HEK293T (cell line): ENCODE data around the gene IFT52.

ENCODE experiments used
- CTCF ChIA-PET: fragments of 350-600 bp; formaldehyde crosslinking; extraction: SDS; loops from one replicate; lab custom pipeline; 2021; ENCODE audit warnings: antibody characterized with exemption, inconsistent platforms; lab: Yijun Ruan, JAX
- POLR2A ChIA-PET: fragments of 350-600 bp; formaldehyde crosslinking; extraction: SDS; loops from one replicate; lab custom pipeline; 2020; ENCODE audit warnings: antibody characterized with exemption, inconsistent platforms; lab: Yijun Ruan, JAX
- DNase-seq: peaks from one replicate; pipeline ENCODE4 v3.0.0; 2012; ENCODE audit warnings: mixed read lengths; ENCODE audit errors: extremely low spot score
- ARNT ChIP-seq: fragments of 450-650 bp; IDR thresholded peaks from 2 replicates; pipeline ENCODE4 v1.6.1; 2017; ENCODE audit warnings: mild to moderate bottlenecking
- BHLHE40 ChIP-seq: fragments of 450-650 bp; IDR thresholded peaks from 2 replicates; pipeline ENCODE4 v1.6.1; 2016; ENCODE audit warnings: mild to moderate bottlenecking, moderate library complexity, borderline replicate concordance
- CTBP1 ChIP-seq: fragments of 450-650 bp; IDR thresholded peaks from 2 replicates; pipeline ENCODE4 v1.6.1; 2016; ENCODE audit warnings: borderline replicate concordance
- ELF4 ChIP-seq: fragments of 450-650 bp; IDR thresholded peaks from 2 replicates; pipeline ENCODE4 v1.6.1; 2017; ENCODE audit warnings: antibody characterized with exemption
- FOXA1 ChIP-seq: fragments of 450-650 bp; IDR thresholded peaks from 2 replicates; pipeline ENCODE4 v1.6.1; 2016; ENCODE audit warnings: mild to moderate bottlenecking
- FOXK2 ChIP-seq: fragments of 450-650 bp; IDR thresholded peaks from 2 replicates; pipeline ENCODE4 v1.6.1; 2016; ENCODE audit warnings: mild to moderate bottlenecking
- FOXM1 ChIP-seq: fragments of 450-650 bp; IDR thresholded peaks from 2 replicates; pipeline ENCODE4 v1.6.1; 2017; ENCODE audit warnings: mild to moderate bottlenecking, borderline replicate concordance
- HDGF ChIP-seq: fragments of 450-650 bp; IDR thresholded peaks from 2 replicates; pipeline ENCODE4 v1.6.1; 2017; ENCODE audit warnings: antibody characterized with exemption, borderline replicate concordance
- L3MBTL2 ChIP-seq: fragments of 450-650 bp; conservative IDR thresholded peaks from 2 replicates; pipeline ENCODE4 v1.6.1; 2016; ENCODE audit warnings: mild to moderate bottlenecking
- LEF1 ChIP-seq: fragments of 450-650 bp; IDR thresholded peaks from 2 replicates; pipeline ENCODE4 v1.6.1; 2017; ENCODE audit warnings: mild to moderate bottlenecking, borderline replicate concordance
- NFRKB ChIP-seq: fragments of 450-650 bp; IDR thresholded peaks from 2 replicates; pipeline ENCODE4 v1.6.1; 2016; ENCODE audit warnings: mild to moderate bottlenecking, moderate library complexity
- SP1 ChIP-seq: fragments of 450-650 bp; IDR thresholded peaks from 2 replicates; pipeline ENCODE4 v1.6.1; 2017
- SUZ12 ChIP-seq: fragments of 450-650 bp; IDR thresholded peaks from 2 replicates; pipeline ENCODE4 v1.6.1; 2016; ENCODE audit warnings: mild to moderate bottlenecking
- TARDBP ChIP-seq: fragments of 450-650 bp; IDR thresholded peaks from 2 replicates; pipeline ENCODE4 v1.6.1; 2016
- ZNF384 ChIP-seq: fragments of 450-650 bp; IDR thresholded peaks from 2 replicates; pipeline ENCODE4 v1.6.1; 2016
- TF ChIP-seq, protein P1 (sequence below): fragments of 450-650 bp; IDR thresholded peaks from 2 replicates; pipeline ENCODE4 v1.6.1; 2016

Gene IFT52

GRCh38 chr20:43564455-43564854 is 26.3 kb upstream of the IFT52 start:
- ChIA-PET CTCF (no interaction called here), POLR2A (no interaction called here)
- no peak for TF ChIP-seq FOXK2
- no peak for DNase-seq

GRCh38 chr20:43564993-43565757 is 25.6 kb upstream of the IFT52 start:
- POLR2A ChIA-PET: no interaction called here
- DNase-seq: no peak
- CTCF ChIA-PET: no interaction called here
- no peak for TF ChIP-seq BHLHE40

- ChIA-PET POLR2A (no interaction called here), CTCF (no interaction called here)
- no peak for DNase-seq
- TF ChIP-seq SP1: no peak
- no peak for TF ChIP-seq ELF4
- TF ChIP-seq NFRKB: no peak
- TF ChIP-seq ARNT: no peak
- TF ChIP-seq, protein P1, sequence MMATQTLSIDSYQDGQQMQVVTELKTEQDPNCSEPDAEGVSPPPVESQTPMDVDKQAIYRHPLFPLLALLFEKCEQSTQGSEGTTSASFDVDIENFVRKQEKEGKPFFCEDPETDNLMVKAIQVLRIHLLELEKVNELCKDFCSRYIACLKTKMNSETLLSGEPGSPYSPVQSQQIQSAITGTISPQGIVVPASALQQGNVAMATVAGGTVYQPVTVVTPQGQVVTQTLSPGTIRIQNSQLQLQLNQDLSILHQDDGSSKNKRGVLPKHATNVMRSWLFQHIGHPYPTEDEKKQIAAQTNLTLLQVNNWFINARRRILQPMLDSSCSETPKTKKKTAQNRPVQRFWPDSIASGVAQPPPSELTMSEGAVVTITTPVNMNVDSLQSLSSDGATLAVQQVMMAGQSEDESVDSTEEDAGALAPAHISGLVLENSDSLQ: no peak
- no peak for TF ChIP-seq CTBP1
- no peak for TF ChIP-seq LEF1
- no peak for TF ChIP-seq SUZ12
- TF ChIP-seq L3MBTL2: no peak
- no peak for TF ChIP-seq ZNF384
- TF ChIP-seq FOXA1: no peak
- no peak for TF ChIP-seq FOXK2
- no peak for TF ChIP-seq BHLHE40
- TF ChIP-seq TARDBP: no peak
These were observed 25.0 kb upstream of the IFT52 start for GRCh38 chr20:43565758-43566104.

DNA sequence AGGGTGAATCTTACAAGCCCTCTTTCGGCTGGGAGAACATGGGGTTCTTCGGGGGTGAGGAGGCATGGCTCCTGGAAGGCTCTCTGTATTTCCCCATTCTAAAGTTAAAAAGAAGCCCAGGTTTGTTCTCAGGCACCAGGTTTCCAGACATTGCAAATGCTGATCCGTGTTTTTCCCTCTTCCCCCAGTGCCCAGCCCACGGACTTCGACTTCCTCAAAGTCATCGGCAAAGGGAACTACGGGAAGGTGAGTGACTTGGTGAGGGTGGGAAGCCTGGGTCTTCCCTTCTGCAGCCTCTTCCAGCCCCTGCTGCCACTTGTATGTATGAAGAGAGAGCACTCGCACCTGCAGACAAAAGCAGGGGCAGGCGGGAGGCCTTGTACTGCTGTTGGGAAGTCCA is 23.3 kb upstream of the IFT52 start:
- TF ChIP-seq SUZ12 (no peak), L3MBTL2 (no peak), ELF4 (no peak), CTBP1 (no peak), NFRKB (no peak), FOXM1 (no peak), ARNT (no peak), TARDBP (no peak), FOXA1 (no peak), FOXK2 (no peak), SP1 (no peak), BHLHE40 (no peak), ZNF384 (no peak), LEF1 (no peak), HDGF (no peak)
- TF ChIP-seq, protein P1: no peak
- ChIA-PET CTCF (no interaction called here), POLR2A (no interaction called here)
- no peak for DNase-seq

DNA sequence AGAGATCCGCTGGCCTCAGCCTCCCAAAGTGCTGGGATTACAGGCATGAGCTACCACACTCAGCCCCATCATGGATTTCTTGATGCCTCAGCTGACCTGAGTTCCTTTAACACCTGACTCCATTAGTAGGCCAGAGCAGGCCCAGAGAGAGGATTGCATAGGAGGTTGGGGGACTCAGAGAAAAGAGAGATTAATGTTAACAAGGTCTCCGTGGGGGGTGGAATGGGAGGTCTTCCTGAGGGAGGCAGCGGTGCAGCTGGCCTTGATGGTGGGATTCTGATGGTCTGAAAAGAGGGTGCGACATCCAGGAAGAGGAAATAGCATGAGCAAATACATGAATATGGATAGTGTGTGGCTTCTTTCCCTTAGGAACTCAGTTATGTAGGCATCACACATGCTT is 22.0 kb upstream of the IFT52 start:
- CTCF ChIA-PET: no interaction called here
- POLR2A ChIA-PET: interaction anchor here (0.7 to 0.8 kb wide), 2 partner anchors 22 to 96 kb away, joined by 3 to 6 read pairs; partner anchors contain the start of gene IFT52

GRCh38 chr20:43569282-43569681 is 21.5 kb upstream of the IFT52 start:
- CTCF ChIA-PET: no interaction called here
- no peak for TF ChIP-seq ELF4
- no peak for TF ChIP-seq FOXA1
- TF ChIP-seq SP1: no peak
- TF ChIP-seq TARDBP: no peak
- no peak for TF ChIP-seq BHLHE40
- no peak for TF ChIP-seq FOXM1
- no peak for TF ChIP-seq HDGF
- no peak for TF ChIP-seq LEF1
- TF ChIP-seq SUZ12: no peak
- TF ChIP-seq L3MBTL2: no peak
- no peak for TF ChIP-seq CTBP1
- TF ChIP-seq ZNF384: no peak
- no peak for TF ChIP-seq FOXK2
- DNase-seq: no peak
- POLR2A ChIA-PET: interaction anchor here (0.8 kb wide), 1 partner anchor 96 kb away, joined by 6 read pairs; no protein-coding TSS in a partner anchor

More for the DNA sequence above, 22.0 kb upstream of the IFT52 start:
- DNase-seq: no peak
- TF ChIP-seq ELF4: no peak
- TF ChIP-seq BHLHE40: no peak
- no peak for TF ChIP-seq HDGF
- no peak for TF ChIP-seq ARNT
- TF ChIP-seq SP1: no peak
- no peak for TF ChIP-seq LEF1
- TF ChIP-seq CTBP1: no peak
- TF ChIP-seq, protein P1: no peak
- TF ChIP-seq TARDBP: no peak
- TF ChIP-seq L3MBTL2: no peak
- no peak for TF ChIP-seq FOXA1
- no peak for TF ChIP-seq SUZ12
- no peak for TF ChIP-seq NFRKB
- TF ChIP-seq ZNF384: no peak
- no peak for TF ChIP-seq FOXK2
- TF ChIP-seq FOXM1: no peak
